ENCODE measurements around the gene TCEA2.

DNA sequence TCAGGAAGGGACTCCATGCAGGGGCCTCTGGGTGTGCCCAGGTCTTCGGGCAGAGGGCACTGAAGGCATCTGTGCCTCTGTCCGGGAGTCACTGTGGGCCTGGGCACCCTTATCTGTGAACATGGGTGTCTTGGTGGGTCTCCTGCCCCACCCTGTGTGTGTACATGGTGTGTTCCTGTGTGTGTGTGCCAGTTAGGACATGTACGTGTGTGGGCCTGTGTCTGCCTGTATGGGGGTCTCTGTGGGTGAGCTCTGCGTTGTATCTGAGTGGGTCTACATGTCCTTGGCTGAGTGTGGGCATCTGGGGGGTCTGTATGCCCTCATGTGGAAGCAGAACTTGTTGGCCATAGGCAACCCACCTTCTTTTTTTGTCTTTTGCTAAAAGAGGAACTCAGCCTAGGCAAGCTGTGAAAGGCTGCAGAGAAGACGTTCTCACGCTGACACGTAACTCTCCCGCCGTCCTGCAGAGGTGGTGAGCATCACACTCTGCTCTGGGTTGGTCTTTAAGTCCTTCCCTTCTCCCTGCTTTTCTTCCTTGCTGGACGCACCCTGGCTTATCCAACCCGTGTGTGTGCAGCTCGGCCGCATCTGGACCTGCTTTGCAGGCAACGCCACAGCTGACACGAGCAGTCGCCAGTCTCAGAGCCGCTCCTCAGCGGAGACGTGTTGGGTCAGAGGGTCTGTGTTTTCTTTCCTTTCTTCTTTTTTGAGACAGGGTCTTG, 44.9 kb downstream of the TCEA2 start:
- no peak for TF ChIP-seq EZH2 (optimal IDR thresholded peaks at IDR 0.05; ENCODE audit: low read depth, low read length)
- no peak for TF ChIP-seq CTCF (IDR thresholded peaks at IDR 0.05; ENCODE audit: low read length)

All from MM.1S (cell line).